Inferior parietal cortex (tissue), 1 donor: ENCODE data around the gene MYL2.

Source experiments
- DNase-seq: peaks from one replicate; pipeline ENCODE4 v3.0.0-alpha.2; 2016; ENCODE audit errors: extremely low spot score

MYL2 gene

DNA sequence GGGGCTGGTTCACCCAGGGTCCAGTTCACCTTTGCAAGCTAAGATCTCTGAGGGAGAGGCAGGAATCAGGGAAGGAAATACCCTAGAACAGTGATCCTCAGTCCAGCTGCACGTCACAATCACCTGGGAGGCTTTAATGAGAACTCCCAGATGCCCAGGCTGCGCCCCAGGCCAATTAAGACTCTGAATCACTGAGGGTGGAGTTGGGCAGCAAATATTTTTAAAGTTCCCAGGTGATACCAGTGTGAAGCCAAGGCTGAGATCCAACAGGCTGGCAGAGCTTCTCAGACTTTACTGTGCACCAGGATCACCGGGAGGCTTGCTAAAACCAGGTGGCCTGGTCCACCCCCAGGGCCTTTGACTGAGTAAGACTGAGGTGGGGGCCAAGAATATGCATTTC, 23.8 kb downstream of the MYL2 start:
- DNase-seq, result no peak

GRCh38 chr12:110893956-110894355, 26.4 kb downstream of the MYL2 start:
- no peak for DNase-seq

- no peak for DNase-seq
These were observed 31.0 kb downstream of the MYL2 start for GRCh38 chr12:110889361-110889760.

GRCh38 chr12:110888256-110888991, 32.0 kb downstream of the MYL2 start:
- no peak for DNase-seq

DNA sequence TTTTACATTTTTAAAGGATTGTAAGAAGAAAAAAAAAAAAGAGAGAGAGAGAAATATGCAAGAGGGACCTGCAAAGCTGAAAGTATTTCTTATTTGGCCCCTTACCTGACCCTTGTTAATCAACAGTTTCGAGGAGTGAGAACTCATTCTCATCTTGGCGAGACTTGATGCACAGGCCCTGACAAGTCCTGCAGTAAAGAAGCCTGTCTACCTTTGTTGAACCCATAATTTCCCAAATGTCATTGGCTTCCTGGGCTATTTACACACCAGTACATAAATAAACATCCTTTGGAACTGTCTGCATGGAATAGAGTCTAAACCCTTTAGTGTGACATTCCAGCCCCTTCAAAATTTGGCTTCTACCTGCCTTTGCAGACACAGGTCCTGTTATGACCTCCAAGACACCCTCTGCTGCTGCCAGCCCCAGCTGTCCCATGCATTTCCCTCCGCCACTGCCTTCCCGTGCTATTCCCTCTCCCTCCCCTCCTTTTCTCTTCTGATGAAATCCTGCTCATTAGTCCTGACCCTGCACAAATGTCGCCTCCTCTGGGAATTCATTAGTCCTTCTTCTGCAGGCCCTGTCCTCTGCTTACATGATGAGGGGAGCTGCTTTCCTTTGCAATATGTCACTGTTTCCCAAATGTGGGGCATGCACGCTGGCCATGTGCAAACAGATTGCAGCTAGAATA, 35.1 kb downstream of the MYL2 start:
- DNase-seq, result no peak

- DNase-seq, result no peak
These were observed 37.1 kb downstream of the MYL2 start for GRCh38 chr12:110883251-110883650.

GRCh38 chr12:110880651-110881050, 39.7 kb downstream of the MYL2 start:
- DNase-seq, result no peak

DNA sequence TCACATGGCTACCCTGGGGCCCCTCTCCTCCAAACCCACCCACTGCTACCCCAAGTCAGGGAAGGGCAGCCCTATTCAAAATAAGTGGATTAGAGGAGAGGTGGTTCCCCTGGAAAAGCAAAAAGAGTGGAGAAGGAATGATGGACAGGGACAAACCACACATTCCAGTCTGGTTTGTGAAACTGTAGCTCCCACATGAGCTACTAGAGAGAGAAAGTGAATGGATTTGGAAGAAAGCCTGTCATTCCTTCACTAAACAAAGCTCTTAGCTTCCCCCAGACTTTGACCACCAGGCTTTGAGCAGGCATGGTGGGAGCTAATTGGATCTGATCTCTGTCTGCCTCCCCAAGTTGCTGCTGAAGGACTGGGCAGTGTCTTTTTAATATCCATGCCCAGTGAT, 45.6 kb downstream of the MYL2 start:
- no peak for DNase-seq

- DNase-seq, result no peak
These were observed 46.0 kb downstream of the MYL2 start for GRCh38 chr12:110874351-110874750.

DNA sequence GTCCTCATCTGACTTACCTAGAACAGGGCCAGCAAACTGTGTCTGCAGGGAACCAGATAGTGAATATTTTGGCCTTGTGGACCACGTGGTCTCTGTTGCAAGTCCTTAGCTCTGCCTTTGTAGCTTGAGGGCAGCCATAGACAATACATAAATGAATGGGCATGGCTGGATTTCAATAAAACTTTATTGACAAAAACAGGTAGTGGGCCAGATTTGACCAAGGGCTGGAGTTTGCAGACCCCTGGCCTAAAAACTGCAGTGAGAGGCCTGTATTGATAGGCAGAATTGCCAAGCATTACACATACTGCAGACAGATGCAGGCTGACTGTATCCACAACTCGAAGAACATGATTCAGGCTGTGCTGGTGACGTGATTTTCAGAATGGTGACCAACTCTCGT, 48.3 kb downstream of the MYL2 start:
- no peak for DNase-seq

DNA sequence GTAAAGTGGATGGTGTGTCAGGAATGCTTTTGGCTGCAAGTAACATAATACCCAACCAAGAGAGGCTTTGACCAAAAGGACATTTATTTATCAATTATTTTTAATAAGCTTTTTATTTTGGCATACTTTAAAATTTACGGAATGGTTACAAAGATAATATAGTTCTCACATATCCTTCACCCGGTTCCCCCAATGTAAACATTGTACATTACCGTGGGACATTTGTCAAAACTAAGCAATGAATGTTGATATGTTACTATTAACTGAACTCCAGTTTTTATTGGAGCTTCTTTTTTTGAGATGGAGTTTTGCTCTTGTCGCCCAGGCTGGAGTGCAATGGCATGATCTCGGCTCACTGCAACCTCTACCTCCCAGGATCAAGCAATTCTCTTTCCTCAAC, 50.6 kb downstream of the MYL2 start:
- no peak for DNase-seq

DNA sequence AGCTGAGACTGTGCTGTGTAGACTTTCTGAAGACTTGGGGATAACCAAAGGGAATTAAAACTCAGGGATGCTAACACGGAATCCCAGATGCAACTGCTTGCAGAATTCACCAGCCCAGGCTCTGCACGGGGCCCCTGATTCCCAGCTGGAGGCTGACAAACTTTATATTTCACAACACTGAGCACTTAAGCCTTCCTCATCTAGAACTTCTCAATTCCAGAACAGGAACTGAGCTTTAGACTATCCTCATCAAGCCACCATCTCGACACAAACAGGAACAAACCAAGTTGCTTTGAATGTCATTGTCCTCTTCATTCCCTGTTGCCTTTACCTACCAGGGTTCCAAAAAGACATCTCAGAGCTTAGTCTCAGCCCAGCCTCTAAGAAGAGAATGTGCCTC, 51.4 kb downstream of the MYL2 start:
- no peak for DNase-seq

- no peak for DNase-seq
These were observed 54.9 kb downstream of the MYL2 start for GRCh38 chr12:110865521-110865920.

GRCh38 chr12:110863161-110863560, 57.2 kb downstream of the MYL2 start:
- no peak for DNase-seq

- no peak for DNase-seq
These were observed 58.0 kb downstream of the MYL2 start for GRCh38 chr12:110862329-110862728.

DNA sequence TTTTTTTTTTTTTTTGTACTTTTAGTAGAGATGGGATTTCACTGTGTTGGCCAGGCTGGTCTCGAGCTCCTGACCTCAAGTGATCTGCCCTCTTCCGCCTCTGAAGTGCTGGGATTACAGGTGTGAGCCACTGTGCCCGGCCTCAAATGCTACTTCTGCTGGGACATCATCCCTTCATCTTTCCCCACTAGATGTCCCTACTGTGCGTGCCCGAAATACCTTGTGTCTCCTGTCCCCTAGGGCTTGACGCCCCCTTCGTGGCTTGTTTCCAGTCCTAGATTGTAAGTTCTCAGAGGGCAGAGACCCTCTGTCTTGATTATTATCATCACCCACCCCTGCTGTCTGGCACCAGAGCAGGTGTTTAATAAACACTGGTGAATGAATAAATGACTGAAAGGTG, 58.6 kb downstream of the MYL2 start:
- DNase-seq, result no peak
